ENCODE results near the gene WDR47.
A peak's percentile ranks its signal among the peaks of the same experiment; 100 is the strongest.
"Not testable (repeated sequence)": the region's sequence is repeated elsewhere in the genome, so short reads cannot be mapped to it uniquely, and the experiment has no call there.

The WDR47 gene

GRCh38 chr1:109041621-109042468 is at the start of gene WDR47:
Gene WDR47, minus strand, starts transcription at chr1:109042102. Its CDS starts 18,590 bp downstream, at chr1:109023512.
- DNase-seq = peak; percentile 95

DNA sequence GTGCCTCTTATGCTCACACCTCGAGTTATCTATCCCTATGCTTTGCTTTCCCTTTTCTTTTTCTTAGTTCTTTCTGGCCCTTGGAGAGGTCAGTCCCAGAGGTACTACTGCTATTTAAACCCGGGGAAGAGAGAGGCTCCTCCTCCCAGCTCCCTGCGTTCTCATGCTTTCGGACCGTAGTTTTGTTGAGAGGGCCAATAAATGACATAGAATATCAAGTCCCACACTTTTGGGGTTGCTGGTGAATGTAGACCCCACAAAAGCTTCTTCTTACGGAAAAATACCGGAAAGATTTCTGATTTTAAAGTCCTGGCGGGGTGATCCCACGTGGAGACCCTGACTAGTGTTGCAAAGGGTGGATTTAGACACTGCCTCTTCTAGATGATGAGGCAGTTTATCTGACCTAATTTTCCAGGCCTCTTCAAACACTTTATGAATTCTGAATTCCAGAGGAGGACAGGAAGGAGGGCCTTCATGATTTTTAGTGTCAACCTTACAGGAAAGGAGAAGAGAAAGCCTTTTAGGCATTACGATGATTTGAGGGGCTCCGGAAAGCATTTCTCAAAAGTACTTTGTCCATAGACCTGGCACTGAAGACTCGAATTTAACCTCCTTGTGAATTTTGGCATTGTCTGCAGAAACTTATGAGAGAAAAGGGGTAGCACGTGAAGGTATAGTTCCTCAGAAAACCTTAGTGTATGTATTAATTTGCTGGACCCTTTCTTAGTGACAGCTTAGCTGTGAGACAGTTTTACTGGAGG is 49.4 kb upstream of the WDR47 start:
- DNase-seq = peak; percentile 78 to 83

- peak; percentile 96 to 98 for DNase-seq
These were observed 48.5 kb upstream of the WDR47 start, which contains the start of gene TMEM167B for GRCh38 chr1:109090196-109091077. Gene TMEM167B, plus strand, starts transcription at chr1:109090764. Its CDS starts 109 bp downstream, at chr1:109090873.

- DNase-seq = peak; percentile 43 to 57
These were observed 47.5 kb upstream of the WDR47 start for GRCh38 chr1:109089242-109090015.

DNA sequence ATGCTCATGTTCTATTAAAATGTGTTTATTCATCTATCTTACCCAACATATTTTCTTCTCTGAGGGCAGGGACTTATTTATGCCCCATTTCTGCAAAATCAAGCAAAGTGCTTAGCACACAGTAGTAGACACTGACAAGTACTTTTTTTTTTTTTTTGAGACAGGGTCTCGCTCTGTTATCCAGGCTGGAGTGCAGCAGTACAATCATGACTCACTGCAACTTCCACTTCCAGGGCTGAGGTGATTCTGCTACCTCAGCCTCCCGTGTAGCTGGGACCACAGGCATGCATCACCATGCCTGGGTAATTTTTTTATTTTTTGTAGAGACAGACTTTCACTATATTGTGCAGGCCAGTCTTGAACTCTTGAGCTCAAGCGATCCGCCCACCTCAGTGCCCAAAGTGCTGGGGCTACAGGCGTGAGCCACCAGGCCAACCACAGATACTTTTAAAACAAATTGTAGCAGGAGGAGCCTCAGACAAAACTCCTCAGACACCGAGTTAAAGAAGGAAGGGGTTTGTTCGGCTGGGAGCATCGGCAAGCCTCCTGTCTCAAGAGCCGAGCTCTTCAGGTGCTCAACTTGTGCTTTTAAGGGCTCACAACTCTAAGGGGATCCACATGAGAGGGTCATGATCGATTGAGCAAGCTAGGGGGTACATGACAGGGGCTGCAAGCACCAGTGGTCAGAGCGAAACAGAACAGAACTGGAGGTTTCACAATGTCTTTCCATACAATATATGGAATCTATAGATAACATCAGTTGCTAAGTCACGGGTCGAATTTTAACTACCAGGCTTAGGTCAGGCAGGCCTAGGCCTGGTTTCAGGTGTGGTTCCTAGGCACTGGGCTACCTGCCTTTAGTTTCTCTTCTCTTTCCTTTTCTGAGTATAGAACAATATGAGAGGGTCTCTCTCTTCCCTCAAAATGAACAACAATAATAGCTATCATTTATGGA is 42.9 kb upstream of the WDR47 start:
- DNase-seq = no peak

DNA sequence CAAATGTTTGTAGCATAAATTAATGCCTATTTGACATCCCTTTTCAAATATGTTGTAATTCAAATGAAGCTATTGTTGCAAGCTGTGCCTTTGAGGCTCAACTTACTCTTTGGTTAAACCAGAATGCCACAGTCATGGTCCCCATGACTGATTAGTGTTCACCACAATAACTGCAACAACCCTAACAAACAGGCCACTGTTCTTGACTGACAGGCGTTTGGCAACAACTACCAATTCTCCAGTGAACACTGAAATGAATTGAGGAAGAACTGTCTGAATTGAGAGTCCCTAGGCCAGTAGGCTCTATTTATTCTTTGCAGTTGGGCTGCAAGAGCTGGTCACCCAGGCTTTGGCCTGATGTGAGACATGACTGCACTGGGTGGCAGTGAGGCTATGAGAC is 42.0 kb upstream of the WDR47 start:
- DNase-seq = no peak

DNA sequence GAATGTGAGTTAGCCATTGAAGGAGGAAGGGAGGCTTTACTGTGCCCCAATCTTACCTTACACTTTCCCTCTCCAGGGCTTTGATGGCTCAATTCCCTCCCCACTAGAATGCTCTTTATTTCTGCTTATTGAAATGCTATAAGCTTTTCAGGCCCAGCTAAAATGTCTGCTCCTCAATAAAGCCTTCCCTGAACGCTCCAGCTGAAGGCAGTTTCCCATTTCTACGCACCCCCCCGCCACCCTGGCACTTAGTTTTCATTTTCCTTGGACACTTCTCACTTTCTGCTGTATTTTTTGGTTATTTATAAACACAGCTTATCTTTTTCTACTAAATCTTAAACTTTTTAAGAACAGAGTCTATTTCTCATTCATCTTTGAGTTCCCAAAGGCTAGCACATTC is 41.6 kb upstream of the WDR47 start:
- DNase-seq = no peak

DNA sequence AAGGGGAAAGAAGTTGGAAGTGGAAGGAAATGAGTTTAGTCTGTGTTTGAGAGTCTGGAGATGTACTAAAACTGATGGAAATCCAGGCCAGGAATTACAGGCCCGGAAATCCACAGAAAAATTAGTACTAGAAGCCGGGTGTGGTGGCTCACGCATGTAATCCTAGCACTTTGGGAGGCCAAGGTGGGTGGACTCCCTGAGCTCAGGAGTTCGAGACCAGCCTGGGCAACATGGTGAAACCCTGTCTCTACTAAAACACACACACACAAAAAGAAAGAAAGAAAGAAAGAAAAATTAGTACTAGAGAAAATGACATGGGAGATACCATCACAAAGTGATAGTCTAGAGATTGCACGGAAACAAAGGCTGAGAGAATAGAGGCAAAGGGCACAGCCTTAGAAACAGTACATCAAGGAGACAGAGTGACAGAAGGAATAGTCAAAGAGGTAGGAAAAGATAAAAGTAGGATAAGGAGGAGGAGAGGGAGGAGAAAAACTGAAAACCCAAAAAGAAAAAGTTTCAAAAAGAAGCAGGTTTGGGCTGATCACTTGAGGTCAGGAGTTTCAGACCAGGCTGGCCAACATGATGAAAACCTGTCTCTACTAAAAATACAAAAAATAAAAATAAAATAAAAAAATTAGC is 38.7 kb upstream of the WDR47 start:
- DNase-seq = no peak

GRCh38 chr1:109079240-109079622 is 37.3 kb upstream of the WDR47 start:
- no peak for DNase-seq

GRCh38 chr1:109078317-109078716 is 36.4 kb upstream of the WDR47 start:
- DNase-seq = no peak

GRCh38 chr1:109075531-109076490 is 33.9 kb upstream of the WDR47 start, which contains the start of gene TAF13:
Gene TAF13, minus strand, starts transcription at chr1:109076003. Its CDS starts 56 bp downstream, at chr1:109075947.
- DNase-seq = peak; percentile 91 to 93

GRCh38 chr1:109069294-109069693 is 27.4 kb upstream of the WDR47 start:
- no peak for DNase-seq

DNA sequence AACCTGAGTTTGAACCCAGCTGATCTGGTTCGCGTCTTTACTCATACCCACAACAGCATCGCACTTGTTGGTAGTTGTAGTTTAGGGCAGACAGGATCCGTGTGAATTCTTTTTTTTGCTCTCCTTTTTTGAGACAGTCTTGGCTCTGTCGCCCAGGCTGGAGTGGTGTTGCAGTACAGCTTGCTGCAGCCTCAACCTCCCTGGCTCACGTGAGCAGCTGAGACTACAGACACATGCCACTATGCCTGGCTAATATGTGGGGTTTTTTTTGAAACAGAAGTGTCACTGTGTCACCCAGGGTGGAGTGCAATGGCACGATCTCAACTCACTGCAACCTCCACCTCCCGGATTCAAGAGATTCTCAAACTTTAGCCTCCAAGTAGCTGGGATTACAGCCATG is 26.0 kb upstream of the WDR47 start:
- no peak for DNase-seq

DNA sequence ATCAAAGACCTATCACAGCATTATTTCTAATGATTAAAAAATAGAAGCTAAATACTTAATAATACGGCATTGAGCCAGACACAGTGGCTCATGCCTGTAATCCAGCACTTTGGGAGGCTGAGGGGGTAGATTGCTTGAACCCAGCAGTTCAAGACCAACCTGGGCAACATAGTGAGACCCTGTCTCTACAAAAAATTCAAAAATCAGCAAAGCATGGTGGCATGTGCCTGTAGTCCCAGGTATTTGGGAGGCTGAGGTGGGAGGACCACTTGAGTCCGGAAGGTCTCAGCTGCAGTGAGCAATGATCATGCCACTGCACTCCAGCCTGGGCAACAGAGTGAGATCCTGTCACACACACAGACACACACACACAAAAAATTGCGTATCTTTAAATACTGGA is 23.2 kb upstream of the WDR47 start:
- no peak for DNase-seq

- no peak for DNase-seq
These were observed 19.3 kb upstream of the WDR47 start for GRCh38 chr1:109061183-109061582.

- no peak for DNase-seq
These were observed 18.8 kb upstream of the WDR47 start for GRCh38 chr1:109060707-109061106.

DNA sequence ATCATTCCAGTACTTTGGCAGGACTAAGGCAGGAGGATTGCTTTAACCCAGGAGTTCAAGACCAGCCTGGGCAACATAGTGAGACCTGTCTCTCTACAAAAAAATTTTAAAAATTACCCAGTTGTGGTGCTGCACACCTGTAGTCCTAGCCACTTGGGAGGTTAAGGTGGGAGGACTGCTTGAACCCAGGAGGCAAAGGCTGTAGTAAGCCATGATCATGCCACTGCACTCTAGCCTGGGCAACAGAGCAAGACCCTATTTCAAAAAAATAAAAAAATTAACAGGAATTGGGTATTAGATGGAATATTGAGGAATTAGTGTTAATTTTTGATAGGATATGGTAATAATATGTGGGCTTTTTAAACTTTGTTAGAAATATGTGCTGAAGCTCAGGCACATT is 17.1 kb upstream of the WDR47 start:
- DNase-seq = no peak

DNA sequence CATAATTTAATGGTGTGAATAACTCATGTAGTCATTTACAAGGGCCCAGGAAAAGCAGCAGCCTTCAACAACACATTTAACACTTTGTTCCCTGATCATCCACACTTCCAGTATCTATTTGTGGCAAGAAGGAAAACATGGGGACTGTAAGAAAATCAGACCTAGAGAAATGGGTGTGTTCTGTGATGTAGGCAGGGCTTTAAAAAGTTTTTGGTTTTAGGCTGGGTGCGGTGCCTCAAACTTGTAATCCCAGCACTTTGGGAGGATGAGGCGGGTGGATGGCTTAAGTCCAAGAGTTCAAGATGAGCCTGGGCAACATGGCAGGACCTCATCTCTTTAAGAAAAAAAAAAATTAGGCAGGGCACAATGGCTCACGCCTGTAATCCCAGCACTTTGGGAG is 14.2 kb upstream of the WDR47 start:
- no peak for DNase-seq

DNA sequence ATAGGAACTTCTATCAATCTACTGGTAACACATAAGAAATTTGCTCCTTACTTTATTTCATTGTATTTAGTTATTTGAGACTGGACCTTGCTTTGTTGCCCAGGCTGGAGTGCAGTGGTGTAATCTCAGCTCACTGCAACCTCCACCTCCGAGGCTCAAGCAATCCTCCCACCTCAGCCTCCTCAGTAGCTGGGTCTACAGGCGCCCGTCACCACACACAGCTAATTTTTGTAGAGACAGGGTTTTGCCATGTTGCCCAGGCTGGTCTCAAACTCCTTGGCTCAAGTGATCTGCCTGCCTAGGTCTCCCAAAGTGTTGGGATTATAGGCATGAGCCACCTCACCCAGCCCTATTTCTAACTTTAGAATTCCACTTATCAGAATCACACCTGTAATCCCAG is 10.2 kb upstream of the WDR47 start:
- DNase-seq = not testable (repeated sequence)
